Tibial nerve (tissue), 4 donors: Measurements from ENCODE around the gene DNM3. TPM values are rescaled to one million over a fixed set of nuclear protein-coding genes. Genes with fewer than 3 reads are reported as not detected.

Experiments
- DNase-seq, 2 donors: peaks; one replicate each; pipeline ENCODE4 v3.0.0-alpha.2; 2019; ENCODE audit warnings: low spot score in 2 of 2
- H3K27ac ChIP-seq, 4 donors: fragments of 200-600 bp; sonication (generic) in 3 of 4; one replicate each; pipeline ENCODE4 v1.5.1; 2017 to 2019; ENCODE audit warnings: mild to moderate bottlenecking in 1 of 4
- H3K27me3 ChIP-seq, 2 donors: fragments of 200-600 bp; sonication (generic) in 1 of 2; one replicate each; pipeline versions ENCODE4 v1.5.1 to v1.6.0; 2017 to 2019
- H3K36me3 ChIP-seq, 3 donors: fragments of 200-600 bp; sonication (generic); one replicate each; pipeline ENCODE4 v1.5.1; 2018 to 2019
- H3K4me1 ChIP-seq, 4 donors: fragments of 200-600 bp; sonication (generic) in 3 of 4; one replicate each; pipeline ENCODE4 v1.5.1; 2017 to 2019
- H3K4me3 ChIP-seq, 4 donors: fragments of 200-600 bp; sonication (generic) in 3 of 4; one replicate each; pipeline ENCODE4 v1.5.1; 2017 to 2019; ENCODE audit warnings: mild to moderate bottlenecking in 1 of 4, moderate library complexity in 1 of 4
- H3K9me3 ChIP-seq, 4 donors: fragments of 200-600 bp; sonication (generic) in 3 of 4; one replicate each; pipeline ENCODE4 v1.5.1; 2017 to 2019
- EP300 ChIP-seq, 2 donors: sonication (generic); formaldehyde crosslinking; IDR thresholded peaks; one replicate each; pipeline ENCODE4 v1.6.1; 2017; ENCODE audit warnings: antibody characterized with exemption in 2 of 2, mild to moderate bottlenecking in 1 of 2
- POLR2A ChIP-seq, 2 donors: fragments of 450-650 bp; IDR thresholded peaks; one replicate each; pipeline ENCODE4 v1.6.1; 2017; ENCODE audit warnings: antibody characterized with exemption in 2 of 2, mild to moderate bottlenecking in 2 of 2, moderate library complexity in 2 of 2
- WGBS, 2 donors: methylation state at CpG; one replicate each; pipeline ENCODE4 v1.1.5; 2018; 5-methylcytosine and 5-hydroxymethylcytosine counted together
- total RNA-seq, 4 donors: library from RNA; depleted of rRNA; stranded (reverse); fragments of >200 nt; gene quantifications; one replicate each; pipeline ENCODE4 v1.1.0, GENCODE V29; 2016
- TF ChIP-seq, protein P1 (sequence below), 5 experiments: fragments of 200-600 bp in 3 of 5; fragments of 450-650 bp in 2 of 5; sonication (generic) in 3 of 5; IDR thresholded peaks; one replicate each; pipeline ENCODE4 v1.5.1; 2016 to 2019; ENCODE audit warnings: antibody characterized with exemption in 5 of 5, mild to moderate bottlenecking in 3 of 5, moderate library complexity in 2 of 5

Gene DNM3
- total RNA-seq, 4 donors from 2014 or later = 9.8 to 15.3 (median 12.3) TPM

DNA sequence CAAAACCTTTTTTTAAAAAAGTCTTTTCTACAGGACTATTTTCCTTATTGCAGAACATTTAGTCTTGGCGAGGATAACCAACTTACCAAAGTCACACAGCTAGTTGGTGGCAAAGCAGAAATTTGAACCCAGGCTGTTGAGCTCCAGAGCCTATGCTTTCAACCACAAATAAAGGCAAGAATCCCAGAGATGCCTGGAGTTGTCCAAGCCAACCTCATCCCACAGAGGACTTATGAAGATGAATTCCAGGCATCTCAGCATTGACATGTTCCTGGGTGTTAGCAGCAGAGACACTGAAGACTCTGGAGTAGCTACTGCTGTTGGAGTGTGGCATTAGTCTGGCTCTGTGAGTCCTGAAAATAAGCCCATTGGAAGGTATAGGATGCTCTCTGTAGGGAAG, 291.5 kb downstream of the DNM3 start:
- TF ChIP-seq, protein P1, sequence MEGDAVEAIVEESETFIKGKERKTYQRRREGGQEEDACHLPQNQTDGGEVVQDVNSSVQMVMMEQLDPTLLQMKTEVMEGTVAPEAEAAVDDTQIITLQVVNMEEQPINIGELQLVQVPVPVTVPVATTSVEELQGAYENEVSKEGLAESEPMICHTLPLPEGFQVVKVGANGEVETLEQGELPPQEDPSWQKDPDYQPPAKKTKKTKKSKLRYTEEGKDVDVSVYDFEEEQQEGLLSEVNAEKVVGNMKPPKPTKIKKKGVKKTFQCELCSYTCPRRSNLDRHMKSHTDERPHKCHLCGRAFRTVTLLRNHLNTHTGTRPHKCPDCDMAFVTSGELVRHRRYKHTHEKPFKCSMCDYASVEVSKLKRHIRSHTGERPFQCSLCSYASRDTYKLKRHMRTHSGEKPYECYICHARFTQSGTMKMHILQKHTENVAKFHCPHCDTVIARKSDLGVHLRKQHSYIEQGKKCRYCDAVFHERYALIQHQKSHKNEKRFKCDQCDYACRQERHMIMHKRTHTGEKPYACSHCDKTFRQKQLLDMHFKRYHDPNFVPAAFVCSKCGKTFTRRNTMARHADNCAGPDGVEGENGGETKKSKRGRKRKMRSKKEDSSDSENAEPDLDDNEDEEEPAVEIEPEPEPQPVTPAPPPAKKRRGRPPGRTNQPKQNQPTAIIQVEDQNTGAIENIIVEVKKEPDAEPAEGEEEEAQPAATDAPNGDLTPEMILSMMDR (IDR thresholded peaks at IDR 0.05) = no peak
- TF ChIP-seq EP300 (IDR thresholded peaks at IDR 0.05) (no peak), POLR2A (IDR thresholded peaks at IDR 0.05) (no peak)
- DNase-seq = no peak
- H3K9me3 ChIP-seq = no peaks in the 10 kb centered on the region
- no peak overlapping the region for H3K4me3 ChIP-seq
- H3K36me3 ChIP-seq = peaks cover 0 to 5% (median 0%) of the 10 kb centered on the region in 3 donors
- 95 to 100% methylated on average over 1 of the region's 1 CpG for WGBS, 2 donors
- H3K27ac ChIP-seq = no peak overlapping the region
- peaks cover 0 to 8% (median 0%) of the 10 kb centered on the region in 4 donors for H3K4me1 ChIP-seq
- H3K27me3 ChIP-seq = no peaks in the 10 kb centered on the region

DNA sequence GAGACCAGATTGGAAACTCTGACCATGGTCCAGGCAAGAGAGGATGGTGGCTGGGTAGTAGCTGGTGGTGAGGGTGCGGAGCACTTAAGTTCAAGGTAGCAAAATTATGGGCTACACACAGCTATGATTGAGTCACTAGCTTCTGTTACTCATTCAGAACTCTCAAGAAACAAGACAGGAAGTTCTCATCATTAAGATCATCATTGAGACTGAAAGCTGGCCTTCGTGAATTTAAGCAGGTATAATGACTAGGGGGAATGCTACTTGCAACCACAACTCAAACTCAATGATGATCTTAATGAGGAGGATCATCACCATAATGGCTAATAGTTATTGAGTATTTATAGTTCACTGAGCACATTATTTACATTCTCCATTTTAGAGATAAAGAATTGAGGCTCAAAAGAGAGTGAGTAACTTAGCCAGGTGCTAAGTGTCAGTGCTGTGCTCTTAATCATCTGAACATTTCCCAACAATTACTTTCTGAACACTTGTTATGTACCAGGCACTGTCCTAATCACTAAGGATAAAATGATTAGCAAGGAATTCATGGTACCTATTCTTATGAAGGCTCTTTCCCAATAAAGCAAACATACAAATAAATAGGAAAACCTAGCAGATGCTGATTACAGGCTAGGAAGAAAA, 292.9 kb downstream of the DNM3 start:
- Histone ChIP-seq H3K9me3 (no peaks in the 10 kb centered on the region), H3K27me3 (no peaks in the 10 kb centered on the region), H3K36me3 (peaks cover 0 to 5% (median 0%) of the 10 kb centered on the region in 3 donors), H3K4me1 (peaks cover 0 to 18% (median 1%) of the 10 kb centered on the region in 4 donors), H3K27ac (no peak overlapping the region), H3K4me3 (no peak overlapping the region)
- no peak for DNase-seq
- TF ChIP-seq EP300 (IDR thresholded peaks at IDR 0.05) = no peak
- TF ChIP-seq, protein P1 (IDR thresholded peaks at IDR 0.05) = no peak
- TF ChIP-seq POLR2A (IDR thresholded peaks at IDR 0.05) = no peak
- WGBS, 2 donors = 86 to 97% methylated on average over 2 of the region's 2 CpGs

DNA sequence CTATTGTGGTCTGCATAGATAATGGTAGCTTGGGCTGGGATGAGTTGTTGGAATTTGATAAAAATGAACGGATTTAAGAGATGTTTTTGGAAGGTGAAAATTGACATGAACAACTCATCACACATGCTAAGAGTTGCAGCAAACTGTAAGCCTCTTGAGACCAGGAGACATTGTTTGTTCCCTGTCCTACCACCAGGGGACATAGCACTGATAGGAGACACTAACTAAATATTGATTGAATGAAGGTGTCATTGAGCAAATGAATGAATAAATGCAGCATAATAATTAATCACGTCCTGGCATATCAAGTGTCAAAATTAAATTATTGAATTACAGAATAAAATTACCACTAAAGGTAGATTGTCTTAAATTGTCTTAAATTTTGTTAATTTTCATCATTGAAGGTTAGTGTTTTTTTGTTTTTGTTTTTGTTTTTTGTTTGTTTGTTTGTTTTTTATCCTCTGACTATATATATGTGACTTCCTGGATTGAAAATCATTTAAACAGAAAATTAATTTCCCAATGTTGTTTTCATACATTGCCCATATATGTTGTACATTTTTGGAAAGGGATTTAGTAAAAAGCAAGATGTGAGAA, 293.9 kb downstream of the DNM3 start:
- peaks cover 0 to 27% (median 2%) of the 10 kb centered on the region in 4 donors for H3K4me1 ChIP-seq
- WGBS, 2 donors = 77 to 86% methylated on average over 2 of the region's 2 CpGs
- no peaks in the 10 kb centered on the region for H3K27me3 ChIP-seq
- peak overlapping the region in 1 of 4 donors; percentile 9 for H3K27ac ChIP-seq
- H3K36me3 ChIP-seq = peaks cover 0 to 5% (median 0%) of the 10 kb centered on the region in 3 donors
- TF ChIP-seq POLR2A (IDR thresholded peaks at IDR 0.05) = no peak
- TF ChIP-seq EP300 (IDR thresholded peaks at IDR 0.05) = no peak
- TF ChIP-seq, protein P1 (IDR thresholded peaks at IDR 0.05) = peak; percentile 22 to 53 (median 45)
- no peak overlapping the region for H3K4me3 ChIP-seq
- peak in 1 of 2 donors; percentile 39 for DNase-seq
- H3K9me3 ChIP-seq = no peaks in the 10 kb centered on the region

DNA sequence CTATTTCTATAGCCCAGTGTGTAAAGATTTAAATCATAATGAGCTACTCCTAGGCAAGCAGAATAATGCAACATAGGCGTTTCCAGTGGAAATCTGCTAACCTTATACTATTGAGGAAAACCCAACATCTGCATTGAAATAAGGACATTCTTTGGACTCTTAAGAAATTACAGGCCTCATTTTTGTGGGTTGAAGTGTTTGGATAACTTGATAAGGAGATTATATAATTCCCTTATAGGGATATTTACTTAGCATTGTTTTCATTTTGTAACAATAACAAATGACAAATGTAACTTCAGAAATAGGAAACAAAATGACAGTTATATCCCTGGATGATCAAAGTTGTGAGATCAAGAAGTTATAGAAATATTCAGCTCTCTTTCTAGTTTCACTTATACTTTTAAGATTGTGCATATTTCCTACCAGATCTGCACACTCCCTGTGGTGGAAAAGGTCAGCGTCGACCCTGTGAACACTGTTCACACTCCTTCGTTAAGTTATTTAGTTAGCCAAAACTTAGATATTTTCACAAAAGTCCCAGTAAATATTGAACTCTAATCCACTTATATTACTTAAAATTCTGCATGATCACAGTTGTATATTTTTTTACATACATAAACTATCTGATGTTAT, 294.8 kb downstream of the DNM3 start:
- Histone ChIP-seq H3K27ac (peak overlapping the region in 2 of 4 donors; percentile 9 to 89), H3K4me3 (peak overlapping the region in 1 of 4 donors; percentile 8), H3K27me3 (no peaks in the 10 kb centered on the region), H3K36me3 (peaks cover 0 to 5% (median 0%) of the 10 kb centered on the region in 3 donors), H3K4me1 (peaks cover 0 to 34% (median 6%) of the 10 kb centered on the region in 4 donors), H3K9me3 (no peaks in the 10 kb centered on the region)
- TF ChIP-seq POLR2A (IDR thresholded peaks at IDR 0.05) = no peak
- TF ChIP-seq EP300 (IDR thresholded peaks at IDR 0.05) = no peak
- TF ChIP-seq, protein P1 (IDR thresholded peaks at IDR 0.05) = no peak
- DNase-seq = no peak
- WGBS, 2 donors = 63 to 70% methylated on average over 4 of the region's 4 CpGs

DNA sequence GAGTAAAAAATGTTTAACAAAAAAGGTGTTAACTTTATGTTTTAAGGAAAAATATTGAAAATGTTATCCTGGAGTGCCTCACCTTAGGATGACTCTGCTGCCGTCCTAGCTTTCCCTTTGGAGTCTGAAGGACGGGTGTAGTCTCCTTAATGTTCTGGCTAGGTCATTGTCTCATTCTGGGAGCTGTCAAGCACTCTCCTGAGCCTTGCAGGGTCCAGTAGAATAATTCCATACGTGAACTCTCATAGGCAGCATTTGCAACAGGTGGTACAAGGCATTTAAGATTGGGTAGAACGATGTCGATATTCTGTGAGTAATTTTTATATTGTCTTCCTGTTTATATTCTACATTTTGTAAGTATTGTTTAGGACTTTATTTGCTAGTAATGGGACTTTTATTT, 295.6 kb downstream of the DNM3 start:
- peaks cover 0 to 5% (median 0%) of the 10 kb centered on the region in 3 donors for H3K36me3 ChIP-seq
- H3K4me1 ChIP-seq = peaks cover 0 to 34% (median 6%) of the 10 kb centered on the region in 4 donors
- peak overlapping the region in 3 of 4 donors; percentile 7 to 89 (median 9) for H3K27ac ChIP-seq
- no peaks in the 10 kb centered on the region for H3K27me3 ChIP-seq
- TF ChIP-seq, protein P1 (IDR thresholded peaks at IDR 0.05) = no peak
- no peak for TF ChIP-seq POLR2A (IDR thresholded peaks at IDR 0.05)
- TF ChIP-seq EP300 (IDR thresholded peaks at IDR 0.05) = peak in 1 of 2 donors; percentile 35
- no peak overlapping the region for H3K4me3 ChIP-seq
- H3K9me3 ChIP-seq = no peaks in the 10 kb centered on the region
- DNase-seq = no peak
- WGBS, 2 donors = 58 to 59% methylated on average over 5 of the region's 5 CpGs
